GM18505 (cell line): ENCODE measurements around the gene IRS1.
"Not testable (repeated sequence)": the region's sequence is repeated elsewhere in the genome, so short reads cannot be mapped to it uniquely, and the experiment has no call there.

Experiments
- ATAC-seq: cut with Tn5 transposase; IDR thresholded peaks from one replicate; pipeline ENCODE4 v1.9.1; 2021; ENCODE audit not compliant: unreplicated experiment
- POLR2A ChIP-seq: IDR thresholded peaks from 4 replicates; pipeline ENCODE4 v1.6.1; 2011; ENCODE audit warnings: borderline replicate concordance; ENCODE audit not compliant: insufficient read depth, insufficient read length; ENCODE audit errors: extremely low read depth

Gene IRS1

GRCh38 chr2:226799211-226799975 is at the start of gene IRS1:
IRS1 (minus strand) TSS chr2:226799820; CDS start chr2:226798738, 1,082 bp downstream.
- peak; percentile 37 for ATAC-seq
- no peak for TF ChIP-seq POLR2A

DNA sequence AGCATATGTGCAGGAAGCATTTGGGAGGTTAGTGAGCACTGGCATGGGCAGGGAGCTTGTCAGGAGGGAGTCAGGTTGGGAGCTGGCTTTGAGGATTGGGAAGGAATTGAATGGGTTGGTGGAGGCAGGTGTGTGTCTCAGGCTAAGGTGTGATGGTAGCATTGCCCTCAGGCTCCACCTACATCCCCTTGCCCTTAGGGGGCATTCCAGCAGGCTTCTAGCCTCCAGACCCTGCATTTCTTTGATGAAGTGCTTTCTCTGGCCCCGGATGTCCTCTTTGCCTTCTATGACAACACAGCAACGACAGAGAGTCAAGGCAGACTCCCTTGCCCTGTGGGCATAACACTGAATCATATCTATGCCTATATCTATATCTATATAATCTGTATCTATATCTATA is 49.7 kb upstream of the IRS1 start:
- TF ChIP-seq POLR2A, result no peak
- ATAC-seq, result no peak

DNA sequence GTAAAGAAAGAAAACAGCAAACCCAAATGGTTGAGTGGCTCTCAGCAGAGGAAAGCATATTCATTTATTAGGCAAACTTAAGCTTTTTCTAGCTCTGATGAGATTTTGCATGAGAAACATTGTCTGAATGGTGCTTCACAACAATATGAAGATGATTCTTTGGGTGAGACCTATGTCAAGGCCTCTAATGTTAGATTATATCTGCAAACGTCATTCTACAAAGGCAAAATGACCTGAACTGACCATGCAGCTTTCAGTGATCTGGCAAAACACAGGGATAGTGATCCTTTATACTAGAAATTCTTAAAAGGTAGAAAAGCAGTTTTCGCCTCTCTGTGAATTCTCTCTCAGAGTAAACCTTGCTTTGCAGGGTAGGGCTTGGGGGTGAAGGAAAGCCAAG is 47.9 kb upstream of the IRS1 start:
- ATAC-seq, result no peak
- TF ChIP-seq POLR2A, result no peak

GRCh38 chr2:226847090-226847489 is 47.5 kb upstream of the IRS1 start:
- TF ChIP-seq POLR2A, result no peak
- no peak for ATAC-seq

GRCh38 chr2:226845386-226846116 is 45.9 kb upstream of the IRS1 start:
- no peak for ATAC-seq
- TF ChIP-seq POLR2A, result no peak

DNA sequence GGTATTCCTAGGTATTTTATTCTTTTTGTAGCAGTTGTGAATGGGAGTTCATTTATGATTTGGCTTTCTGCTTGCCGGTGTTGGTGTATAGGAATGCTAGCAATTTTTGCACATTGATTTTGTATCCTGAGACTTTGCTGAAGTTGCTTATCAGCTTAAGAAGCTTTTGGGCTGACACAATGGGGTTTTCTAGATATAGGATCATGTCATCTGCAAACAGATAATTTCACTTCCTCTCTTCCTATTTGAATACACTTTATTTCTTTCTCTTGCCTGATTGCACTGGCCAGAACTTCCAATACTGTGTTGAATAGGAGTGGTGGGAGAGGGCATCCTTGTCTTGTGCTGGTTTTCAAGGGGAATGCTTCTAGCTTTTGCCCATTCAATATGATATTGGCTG is 43.4 kb upstream of the IRS1 start:
- ATAC-seq, result not testable (repeated sequence)

DNA sequence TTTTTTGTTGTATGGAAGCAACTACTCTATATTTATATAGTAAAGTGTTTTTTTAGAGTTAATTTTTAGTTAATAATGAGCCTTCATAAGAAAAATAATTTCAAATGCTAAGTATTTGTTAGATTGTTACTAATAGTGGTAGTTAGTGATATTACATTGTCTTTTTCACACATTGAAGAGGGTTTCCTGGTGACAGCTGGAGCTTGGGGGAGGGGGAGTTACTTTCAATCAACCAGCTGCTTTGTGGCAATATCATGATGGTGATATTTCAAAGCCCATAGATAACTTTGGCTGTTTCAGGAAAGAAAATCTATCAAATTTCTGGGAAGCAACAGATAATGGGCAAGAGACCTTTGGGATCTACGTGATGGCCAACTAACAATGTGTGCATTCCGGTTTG is 40.3 kb upstream of the IRS1 start:
- no peak for TF ChIP-seq POLR2A
- no peak for ATAC-seq

- no peak for ATAC-seq
- TF ChIP-seq POLR2A, result no peak
Observed at GRCh38 chr2:226839161-226839560, 39.5 kb upstream of the IRS1 start.

GRCh38 chr2:226838722-226839121 is 39.1 kb upstream of the IRS1 start:
- no peak for ATAC-seq
- TF ChIP-seq POLR2A, result no peak

- no peak for ATAC-seq
- TF ChIP-seq POLR2A, result no peak
Observed at GRCh38 chr2:226837787-226838603, 38.4 kb upstream of the IRS1 start.

GRCh38 chr2:226837334-226837733 is 37.7 kb upstream of the IRS1 start:
- TF ChIP-seq POLR2A, result peak; percentile 8
- ATAC-seq, result no peak

DNA sequence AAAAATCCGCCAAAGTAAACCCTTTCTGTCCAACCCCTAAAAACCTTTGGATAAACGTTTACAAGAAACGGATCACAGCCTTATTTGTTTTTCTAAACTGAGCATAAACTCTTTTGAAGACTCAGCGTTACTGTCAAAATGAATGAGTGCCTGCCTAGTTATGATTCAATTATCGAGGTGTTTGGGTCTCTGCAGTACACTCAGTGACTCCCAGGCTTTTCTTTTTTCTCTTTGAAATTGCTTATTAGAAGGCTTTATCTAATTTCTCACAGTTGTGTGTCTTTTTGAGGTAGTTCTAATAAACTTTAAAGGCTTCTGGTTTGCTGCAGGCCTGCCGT is 36.9 kb upstream of the IRS1 start:
- ATAC-seq, result peak; percentile 5
- no peak for TF ChIP-seq POLR2A

- ATAC-seq, result peak; percentile 86
- TF ChIP-seq POLR2A, result peak; percentile 94
Observed at GRCh38 chr2:226835796-226836547, 36.4 kb upstream of the IRS1 start, which contains the start of gene RHBDD1. RHBDD1 (plus strand) TSS chr2:226836054; CDS start chr2:226864694, 28,640 bp downstream.
